Measurements from ENCODE around the gene KCNJ12. TPM values are rescaled to one million over a fixed set of nuclear protein-coding genes. Genes with fewer than 3 reads are reported as not detected.

The KCNJ12 gene
- total RNA-seq, 1 donor from 2014 or later = 13.2 TPM

DNA sequence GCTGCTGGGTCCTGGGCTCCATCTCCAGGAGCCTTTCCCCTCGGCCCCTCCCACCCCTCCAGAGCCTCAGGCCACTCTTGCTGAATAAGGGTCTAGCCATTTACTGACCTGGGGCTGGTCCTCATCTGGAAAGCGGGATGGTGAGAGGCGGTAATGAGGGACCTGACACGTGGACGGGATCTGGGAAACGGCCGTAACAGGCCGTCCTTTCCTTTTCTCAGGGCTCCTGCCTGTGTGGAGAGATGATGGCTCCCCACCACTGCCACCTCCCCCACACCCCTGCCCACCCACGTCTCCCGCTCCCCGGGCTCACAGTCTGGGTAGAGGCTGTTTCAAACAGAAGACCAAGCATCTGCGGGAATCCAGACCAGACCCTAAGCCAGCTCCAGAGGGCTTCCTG, 20.6 kb upstream of the KCNJ12 start:
- Histone ChIP-seq H3K36me3 (no peaks in the 10 kb centered on the region), H3K9me3 (no peaks in the 10 kb centered on the region), H3K4me1 (no peaks in the 10 kb centered on the region), H3K27ac (no peak overlapping the region), H3K27me3 (no peaks in the 10 kb centered on the region), H3K4me3 (no peak overlapping the region)
- no peak for DNase-seq (ENCODE audit: low spot score in 2 of 2)
- intact Hi-C loops (cut with DNase I) = no loop called here
- TF ChIP-seq, protein P1, sequence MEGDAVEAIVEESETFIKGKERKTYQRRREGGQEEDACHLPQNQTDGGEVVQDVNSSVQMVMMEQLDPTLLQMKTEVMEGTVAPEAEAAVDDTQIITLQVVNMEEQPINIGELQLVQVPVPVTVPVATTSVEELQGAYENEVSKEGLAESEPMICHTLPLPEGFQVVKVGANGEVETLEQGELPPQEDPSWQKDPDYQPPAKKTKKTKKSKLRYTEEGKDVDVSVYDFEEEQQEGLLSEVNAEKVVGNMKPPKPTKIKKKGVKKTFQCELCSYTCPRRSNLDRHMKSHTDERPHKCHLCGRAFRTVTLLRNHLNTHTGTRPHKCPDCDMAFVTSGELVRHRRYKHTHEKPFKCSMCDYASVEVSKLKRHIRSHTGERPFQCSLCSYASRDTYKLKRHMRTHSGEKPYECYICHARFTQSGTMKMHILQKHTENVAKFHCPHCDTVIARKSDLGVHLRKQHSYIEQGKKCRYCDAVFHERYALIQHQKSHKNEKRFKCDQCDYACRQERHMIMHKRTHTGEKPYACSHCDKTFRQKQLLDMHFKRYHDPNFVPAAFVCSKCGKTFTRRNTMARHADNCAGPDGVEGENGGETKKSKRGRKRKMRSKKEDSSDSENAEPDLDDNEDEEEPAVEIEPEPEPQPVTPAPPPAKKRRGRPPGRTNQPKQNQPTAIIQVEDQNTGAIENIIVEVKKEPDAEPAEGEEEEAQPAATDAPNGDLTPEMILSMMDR (IDR thresholded peaks at IDR 0.05) = no peak

GRCh38 chr17:21356537-21357127, 19.5 kb upstream of the KCNJ12 start:
- TF ChIP-seq, protein P1 (IDR thresholded peaks at IDR 0.05) = no peak
- Histone ChIP-seq H3K27me3 (no peaks in the 10 kb centered on the region), H3K27ac (no peak overlapping the region), H3K36me3 (no peaks in the 10 kb centered on the region), H3K9me3 (no peaks in the 10 kb centered on the region), H3K4me1 (no peaks in the 10 kb centered on the region), H3K4me3 (no peak overlapping the region)
- intact Hi-C loops (cut with DNase I) = no loop called here
- no peak for DNase-seq (ENCODE audit: low spot score in 2 of 2)

DNA sequence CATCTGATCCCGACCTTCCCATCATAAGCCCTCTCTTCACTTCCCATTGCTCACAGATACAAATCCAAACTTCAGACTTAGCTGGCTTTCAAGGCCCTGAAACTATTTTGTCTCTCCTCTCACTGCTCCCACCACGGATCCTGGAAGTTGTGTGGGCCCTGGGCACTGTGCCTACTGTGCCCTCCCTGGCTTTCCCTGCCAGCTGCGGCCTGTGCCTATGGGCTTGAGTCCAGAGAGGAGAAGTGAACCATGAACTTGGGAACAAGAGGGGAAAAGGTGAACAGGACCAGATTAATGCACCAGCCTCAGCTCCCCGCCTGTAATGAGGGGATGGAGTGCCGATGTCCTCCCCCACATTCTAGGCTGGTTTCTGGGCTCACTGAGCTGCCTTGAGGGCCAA, 18.9 kb upstream of the KCNJ12 start:
- H3K27me3 ChIP-seq = no peaks in the 10 kb centered on the region
- TF ChIP-seq, protein P1 (IDR thresholded peaks at IDR 0.05) = no peak
- no peaks in the 10 kb centered on the region for H3K36me3 ChIP-seq
- H3K27ac ChIP-seq = no peak overlapping the region
- DNase-seq (ENCODE audit: low spot score in 2 of 2) = no peak
- H3K4me3 ChIP-seq = no peak overlapping the region
- intact Hi-C loops (cut with DNase I) = no loop called here
- H3K4me1 ChIP-seq = no peaks in the 10 kb centered on the region
- no peaks in the 10 kb centered on the region for H3K9me3 ChIP-seq

DNA sequence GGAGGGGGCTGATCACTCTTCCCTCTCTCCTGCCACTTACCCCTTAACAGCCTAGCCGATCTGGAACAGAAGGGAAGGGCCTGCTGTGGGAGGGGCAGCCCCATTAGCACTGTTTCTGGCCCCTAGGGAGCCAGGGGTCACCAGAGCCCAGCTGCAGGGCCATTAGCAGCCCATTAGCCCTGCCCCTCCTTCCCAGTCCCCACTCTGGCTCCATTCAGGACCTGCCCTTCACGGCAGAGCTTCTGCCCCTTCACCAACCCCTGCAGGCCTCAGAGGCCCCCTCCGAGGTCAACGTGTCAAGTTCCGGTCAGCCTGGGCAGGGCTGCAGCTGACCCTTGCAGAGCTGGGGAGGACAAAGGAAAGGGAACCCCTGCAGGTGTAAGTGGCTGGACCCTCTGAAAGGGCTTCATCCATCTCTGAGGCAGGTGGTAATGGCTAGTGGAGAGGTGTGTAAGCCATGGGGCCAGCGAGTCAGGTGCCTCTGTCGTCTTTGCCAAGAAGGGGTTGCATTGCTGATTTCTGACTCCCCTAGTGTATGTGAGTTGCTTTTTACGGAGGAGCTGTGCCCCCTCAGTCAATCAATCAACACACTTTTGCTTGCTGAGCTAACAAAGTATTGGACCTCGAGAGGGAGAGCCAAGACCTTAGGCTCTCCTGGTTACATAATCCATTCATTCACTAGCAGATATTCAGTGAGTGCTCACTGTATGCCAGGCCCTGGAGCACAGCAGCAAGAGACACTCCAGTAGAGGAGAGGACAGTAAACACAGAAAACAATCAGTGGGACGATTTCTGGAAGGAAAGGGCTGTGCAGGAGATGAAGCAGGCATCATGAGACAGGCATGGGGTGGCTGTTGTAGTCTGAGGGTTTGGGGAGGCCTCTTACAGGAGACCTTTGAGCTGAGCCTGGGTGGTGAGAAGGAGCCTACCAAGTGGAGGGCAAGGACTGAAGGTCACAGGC, 18.2 kb upstream of the KCNJ12 start:
- no peaks in the 10 kb centered on the region for H3K4me1 ChIP-seq
- H3K27ac ChIP-seq = no peak overlapping the region
- H3K9me3 ChIP-seq = no peaks in the 10 kb centered on the region
- DNase-seq (ENCODE audit: low spot score in 2 of 2) = no peak
- no peaks in the 10 kb centered on the region for H3K36me3 ChIP-seq
- TF ChIP-seq, protein P1 (IDR thresholded peaks at IDR 0.05) = no peak
- no peak overlapping the region for H3K4me3 ChIP-seq
- no peaks in the 10 kb centered on the region for H3K27me3 ChIP-seq
- intact Hi-C loops (cut with DNase I) = no loop called here

- intact Hi-C loops (cut with DNase I) = no loop called here
- TF ChIP-seq, protein P1 (IDR thresholded peaks at IDR 0.05) = no peak
- Histone ChIP-seq H3K4me1 (no peaks in the 10 kb centered on the region), H3K36me3 (no peaks in the 10 kb centered on the region), H3K27ac (no peak overlapping the region), H3K4me3 (no peak overlapping the region), H3K9me3 (no peaks in the 10 kb centered on the region), H3K27me3 (no peaks in the 10 kb centered on the region)
- no peak for DNase-seq (ENCODE audit: low spot score in 2 of 2)
Measured at GRCh38 chr17:21358682-21359482, 17.3 kb upstream of the KCNJ12 start.
